ENCODE measurements around the gene AGFG2.
"Not testable (repeated sequence)": the region's sequence is repeated elsewhere in the genome, so short reads cannot be mapped to it uniquely, and the experiment has no call there.

Gene AGFG2

DNA sequence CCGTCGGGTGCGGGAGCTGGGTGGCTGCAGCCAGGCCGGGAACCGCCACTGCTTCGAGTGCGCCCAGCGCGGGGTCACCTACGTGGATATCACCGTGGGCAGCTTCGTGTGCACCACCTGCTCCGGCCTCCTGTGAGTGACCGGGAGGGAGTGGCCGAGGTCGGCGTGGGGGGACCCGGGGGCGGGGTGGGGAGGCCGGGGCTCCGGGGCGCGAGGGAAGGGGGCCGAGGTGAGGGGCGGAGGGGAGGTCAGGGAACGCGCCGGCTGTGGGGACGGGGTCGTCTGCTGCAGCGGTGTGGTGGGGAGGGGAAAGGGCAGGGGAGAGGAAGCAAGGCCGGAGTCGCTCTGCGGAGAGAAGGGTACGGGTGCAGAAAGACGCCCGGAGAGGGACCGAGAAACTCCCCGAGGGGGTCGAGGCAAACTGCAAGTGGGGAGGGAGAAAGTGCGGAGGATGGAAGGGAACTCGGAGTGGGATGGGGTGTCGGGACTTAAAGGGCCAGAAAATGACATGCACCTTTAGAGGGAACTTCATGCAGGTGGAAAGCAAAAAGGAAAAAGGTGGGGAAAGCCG is 518 bp downstream of the AGFG2 start:
- Histone ChIP-seq H3K27ac (ENCODE audit: low read length) (no peak overlapping the region), H3K79me2 (ENCODE audit: low read length) (0 out of 2 replicates have a peak, but pooled peaks cover 5% of the 10 kb centered on the region), H3K9ac (ENCODE audit: low read length) (peak overlapping the region; percentile 55; the same call in 1 of the 2 replicates)

DNA sequence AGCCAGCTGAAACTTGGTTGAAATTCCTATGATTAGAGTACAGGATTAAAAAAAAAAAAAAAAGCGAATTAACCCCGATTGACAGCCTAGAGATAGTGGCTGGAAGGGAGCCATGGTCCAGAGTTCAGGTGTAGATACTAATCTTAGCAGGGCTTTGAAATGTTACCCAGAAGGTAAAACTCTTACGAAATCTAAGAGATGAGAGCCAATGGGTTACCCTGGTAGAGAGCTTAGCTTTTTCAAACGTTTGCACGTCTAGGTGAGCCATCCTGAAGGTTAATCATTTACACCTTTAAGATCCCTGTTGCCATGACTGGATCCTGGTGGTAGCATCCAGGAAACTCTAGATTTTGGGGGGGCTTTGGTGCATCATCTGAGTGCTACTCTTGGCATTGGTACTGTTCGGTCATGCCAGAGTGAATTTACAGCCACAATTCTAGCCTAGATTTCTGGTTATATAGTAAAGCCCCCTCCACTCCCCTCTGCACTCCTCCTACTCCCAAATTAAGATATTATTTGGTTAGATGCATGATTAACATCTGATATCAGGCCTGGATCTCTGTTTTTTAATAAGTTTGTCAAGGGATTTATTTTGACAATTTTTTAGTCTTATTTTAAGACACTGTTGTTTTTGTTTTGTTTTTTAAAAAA is 1.2 kb downstream of the AGFG2 start:
- no peak overlapping the region for H3K27ac ChIP-seq (ENCODE audit: low read length)
- TF ChIP-seq EZH2 (optimal IDR thresholded peaks at IDR 0.05; ENCODE audit: low read depth, low read length) (no peak), EZH2phosphoT487 (IDR thresholded peaks at IDR 0.05; ENCODE audit: low read length) (no peak)
- TF ChIP-seq, protein P1, sequence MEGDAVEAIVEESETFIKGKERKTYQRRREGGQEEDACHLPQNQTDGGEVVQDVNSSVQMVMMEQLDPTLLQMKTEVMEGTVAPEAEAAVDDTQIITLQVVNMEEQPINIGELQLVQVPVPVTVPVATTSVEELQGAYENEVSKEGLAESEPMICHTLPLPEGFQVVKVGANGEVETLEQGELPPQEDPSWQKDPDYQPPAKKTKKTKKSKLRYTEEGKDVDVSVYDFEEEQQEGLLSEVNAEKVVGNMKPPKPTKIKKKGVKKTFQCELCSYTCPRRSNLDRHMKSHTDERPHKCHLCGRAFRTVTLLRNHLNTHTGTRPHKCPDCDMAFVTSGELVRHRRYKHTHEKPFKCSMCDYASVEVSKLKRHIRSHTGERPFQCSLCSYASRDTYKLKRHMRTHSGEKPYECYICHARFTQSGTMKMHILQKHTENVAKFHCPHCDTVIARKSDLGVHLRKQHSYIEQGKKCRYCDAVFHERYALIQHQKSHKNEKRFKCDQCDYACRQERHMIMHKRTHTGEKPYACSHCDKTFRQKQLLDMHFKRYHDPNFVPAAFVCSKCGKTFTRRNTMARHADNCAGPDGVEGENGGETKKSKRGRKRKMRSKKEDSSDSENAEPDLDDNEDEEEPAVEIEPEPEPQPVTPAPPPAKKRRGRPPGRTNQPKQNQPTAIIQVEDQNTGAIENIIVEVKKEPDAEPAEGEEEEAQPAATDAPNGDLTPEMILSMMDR (IDR thresholded peaks at IDR 0.05; ENCODE audit: low read length) = no peak

More for the DNA sequence above, 518 bp downstream of the AGFG2 start:
- Histone ChIP-seq H2AFZ (ENCODE audit: low read length) (peak overlapping the region; percentile 84), H3F3A (ENCODE audit: insufficient read depth, low read length) (peaks cover 5% of the 10 kb centered on the region), H3K4me1 (ENCODE audit: low read length) (peaks cover 4% of the 10 kb centered on the region; the same call in 1 of the 2 replicates), H3K9me2 (replicated peaks; ENCODE audit: insufficient read depth, low read length) (no peaks in the 10 kb centered on the region), H3K4me2 (ENCODE audit: low read depth, low read length) (peak overlapping the region; percentile 80), H3K27me3 (replicated peaks; ENCODE audit: insufficient read depth, low read length) (no peaks in the 10 kb centered on the region), H3K36me3 (replicated peaks; ENCODE audit: insufficient read depth, low read length) (no peaks in the 10 kb centered on the region), H3K4me3 (ENCODE audit: low read length) (peak overlapping the region; percentile 77), H4K20me1 (ENCODE audit: insufficient read depth, low read length) (no peaks in the 10 kb centered on the region), H3K9me3 (replicated peaks; ENCODE audit: insufficient read depth, low read length) (no peaks in the 10 kb centered on the region)
- DNase-seq = no peak
- TF ChIP-seq EZH2phosphoT487 (IDR thresholded peaks at IDR 0.05; ENCODE audit: low read length) (no peak), EZH2 (optimal IDR thresholded peaks at IDR 0.05; ENCODE audit: low read depth, low read length) (no peak)
- TF ChIP-seq, protein P1 (IDR thresholded peaks at IDR 0.05; ENCODE audit: low read length) = no peak

DNA sequence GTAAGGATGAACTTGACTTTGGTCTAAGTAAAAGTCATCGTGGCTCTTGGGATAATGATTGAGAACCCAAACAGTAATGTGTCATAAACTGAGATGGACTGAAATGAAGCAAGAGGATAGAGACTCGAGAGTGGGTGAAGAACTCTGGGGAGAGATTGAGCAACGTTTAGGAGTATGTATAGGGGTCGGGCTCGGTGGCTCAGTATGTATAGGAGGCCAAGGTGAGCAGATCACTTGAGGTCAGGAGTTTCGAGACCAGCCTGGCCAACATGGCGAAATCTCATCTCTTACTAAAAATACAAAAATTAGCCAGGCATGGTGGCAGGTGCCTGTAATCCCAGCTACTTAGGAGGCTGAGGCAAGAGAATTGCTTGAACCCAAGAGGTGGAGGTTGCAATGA is 2.3 kb downstream of the AGFG2 start:
- H3K4me1 ChIP-seq (ENCODE audit: low read length); H4K20me1 ChIP-seq (ENCODE audit: insufficient read depth, low read length); H3K79me2 ChIP-seq (ENCODE audit: low read length); H3K27ac ChIP-seq (ENCODE audit: low read length); H2AFZ ChIP-seq (ENCODE audit: low read length); H3K36me3 ChIP-seq (replicated peaks; ENCODE audit: insufficient read depth, low read length); H3K9me3 ChIP-seq (replicated peaks; ENCODE audit: insufficient read depth, low read length); H3K4me2 ChIP-seq (ENCODE audit: low read depth, low read length); H3K4me3 ChIP-seq (ENCODE audit: low read length); DNase-seq; H3F3A ChIP-seq (ENCODE audit: insufficient read depth, low read length); H3K9me2 ChIP-seq (replicated peaks; ENCODE audit: insufficient read depth, low read length); H3K27me3 ChIP-seq (replicated peaks; ENCODE audit: insufficient read depth, low read length); H3K9ac ChIP-seq (ENCODE audit: low read length): not testable (repeated sequence)

More for the DNA sequence above, 1.2 kb downstream of the AGFG2 start:
- no peaks in the 10 kb centered on the region for H3K27me3 ChIP-seq (replicated peaks; ENCODE audit: insufficient read depth, low read length)
- H4K20me1 ChIP-seq (ENCODE audit: insufficient read depth, low read length) = no peaks in the 10 kb centered on the region
- peaks cover 4% of the 10 kb centered on the region; the same call in 1 of the 2 replicates for H3K4me1 ChIP-seq (ENCODE audit: low read length)
- H2AFZ ChIP-seq (ENCODE audit: low read length) = no peak overlapping the region; the same call in 1 of the 2 replicates
- no peaks in the 10 kb centered on the region for H3K36me3 ChIP-seq (replicated peaks; ENCODE audit: insufficient read depth, low read length)
- no peaks in the 10 kb centered on the region for H3K9me3 ChIP-seq (replicated peaks; ENCODE audit: insufficient read depth, low read length)
- H3K79me2 ChIP-seq (ENCODE audit: low read length) = 0 out of 2 replicates have a peak, but pooled peaks cover 5% of the 10 kb centered on the region
- H3K4me3 ChIP-seq (ENCODE audit: low read length) = peak overlapping the region; percentile 77
- H3K4me2 ChIP-seq (ENCODE audit: low read depth, low read length) = peak overlapping the region; percentile 80
- H3K9ac ChIP-seq (ENCODE audit: low read length) = peak overlapping the region; percentile 32; the same call in 1 of the 2 replicates
- no peaks in the 10 kb centered on the region for H3K9me2 ChIP-seq (replicated peaks; ENCODE audit: insufficient read depth, low read length)
- H3F3A ChIP-seq (ENCODE audit: insufficient read depth, low read length) = peaks cover 5% of the 10 kb centered on the region
- DNase-seq = no peak

DNA sequence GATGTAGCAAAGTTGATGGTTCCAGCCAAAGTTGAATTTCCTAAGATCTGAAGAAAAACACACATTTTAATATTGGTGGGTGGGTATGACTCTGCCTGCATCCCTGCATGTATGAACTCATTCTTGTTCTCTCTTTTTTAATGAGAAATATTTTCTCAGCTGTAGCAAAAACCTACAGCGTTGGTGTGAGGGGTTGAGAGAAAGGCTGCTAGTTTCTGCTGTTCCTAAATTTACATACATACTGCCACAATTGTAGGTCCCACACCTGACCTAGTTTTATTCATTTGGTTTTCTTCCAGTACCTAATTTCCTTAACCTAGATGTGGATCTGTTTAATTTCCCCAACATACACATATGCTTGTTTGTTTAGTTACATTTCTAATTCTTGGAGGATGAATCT is 4.6 kb downstream of the AGFG2 start:
- H3F3A ChIP-seq (ENCODE audit: insufficient read depth, low read length) = peaks cover under 1% of the 10 kb centered on the region; the same call in 1 of the 2 replicates
- no peaks in the 10 kb centered on the region for H3K9me2 ChIP-seq (replicated peaks; ENCODE audit: insufficient read depth, low read length)
- H3K9ac ChIP-seq (ENCODE audit: low read length) = no peak overlapping the region
- no peak for TF ChIP-seq EZH2phosphoT487 (IDR thresholded peaks at IDR 0.05; ENCODE audit: low read length)
- no peak for TF ChIP-seq EZH2 (optimal IDR thresholded peaks at IDR 0.05; ENCODE audit: low read depth, low read length)
- TF ChIP-seq, protein P1 (IDR thresholded peaks at IDR 0.05; ENCODE audit: low read length) = no peak
- no peaks in the 10 kb centered on the region for H3K27me3 ChIP-seq (replicated peaks; ENCODE audit: insufficient read depth, low read length)
- DNase-seq = no peak
- no peak overlapping the region for H3K4me2 ChIP-seq (ENCODE audit: low read depth, low read length)
- no peaks in the 10 kb centered on the region for H3K36me3 ChIP-seq (replicated peaks; ENCODE audit: insufficient read depth, low read length)
- H3K4me1 ChIP-seq (ENCODE audit: low read length) = peaks cover 4% of the 10 kb centered on the region; the same call in 1 of the 2 replicates
- H3K9me3 ChIP-seq (replicated peaks; ENCODE audit: insufficient read depth, low read length) = no peaks in the 10 kb centered on the region
- H2AFZ ChIP-seq (ENCODE audit: low read length) = no peak overlapping the region
- no peak overlapping the region for H3K27ac ChIP-seq (ENCODE audit: low read length)
- no peak overlapping the region for H3K4me3 ChIP-seq (ENCODE audit: low read length)
- H4K20me1 ChIP-seq (ENCODE audit: insufficient read depth, low read length) = no peaks in the 10 kb centered on the region
- 0 out of 2 replicates have a peak, but pooled peaks cover 5% of the 10 kb centered on the region for H3K79me2 ChIP-seq (ENCODE audit: low read length)
